NCI-H2227 (cell line): ENCODE data around the gene CXCR5.
"Not testable (repeated sequence)": the region's sequence is repeated elsewhere in the genome, so short reads cannot be mapped to it uniquely, and the experiment has no call there.

Experiments used
- DNase-seq: peaks from one replicate; lab custom pipeline; 2025; ENCODE audit not compliant: unreplicated experiment; lab: John Stamatoyannopoulos, UW

Gene CXCR5

GRCh38 chr11:118883368-118884071, at the start of gene CXCR5:
TSS of gene CXCR5 (plus strand) at chr11:118883892. CDS start at chr11:118883942, 50 bp downstream.
- no peak for DNase-seq

- DNase-seq: no peak
Observed at GRCh38 chr11:118834427-118835028, 49.2 kb upstream of the CXCR5 start.

- no peak for DNase-seq
Observed at GRCh38 chr11:118837868-118838267, 45.8 kb upstream of the CXCR5 start.

DNA sequence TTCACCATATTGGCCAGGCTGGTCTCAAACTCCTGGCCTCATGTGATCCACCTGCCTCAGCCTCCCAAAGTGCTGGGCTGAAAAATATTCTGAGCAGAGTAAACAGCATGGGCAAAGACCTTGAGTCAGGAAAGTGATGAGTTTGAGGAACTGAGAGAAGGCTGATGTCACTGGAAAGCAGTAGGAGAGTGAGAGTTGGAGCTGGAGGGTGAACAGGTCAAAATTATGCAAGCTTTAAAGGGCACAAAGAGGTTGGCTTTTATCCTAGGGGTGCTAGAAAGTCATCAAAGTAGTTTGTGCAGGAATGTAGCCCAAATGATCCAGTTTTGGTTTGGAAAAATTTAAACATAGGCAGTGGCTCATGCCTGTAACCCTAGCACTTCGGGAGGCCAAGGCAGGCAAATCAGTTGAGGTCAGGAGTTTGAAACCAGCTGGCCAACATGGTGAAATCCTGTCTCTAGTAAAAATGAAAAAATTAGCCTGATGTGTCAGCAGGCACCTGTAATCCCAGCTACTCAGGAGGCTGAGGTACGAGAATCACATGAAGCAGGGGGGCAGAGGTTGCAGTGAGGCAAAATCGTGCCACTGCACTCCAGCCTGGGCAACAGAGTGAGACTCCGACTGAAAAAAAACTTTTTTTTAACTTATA, 44.7 kb upstream of the CXCR5 start:
- DNase-seq: no peak

GRCh38 chr11:118841469-118842242, 42.0 kb upstream of the CXCR5 start:
- DNase-seq: no peak

DNA sequence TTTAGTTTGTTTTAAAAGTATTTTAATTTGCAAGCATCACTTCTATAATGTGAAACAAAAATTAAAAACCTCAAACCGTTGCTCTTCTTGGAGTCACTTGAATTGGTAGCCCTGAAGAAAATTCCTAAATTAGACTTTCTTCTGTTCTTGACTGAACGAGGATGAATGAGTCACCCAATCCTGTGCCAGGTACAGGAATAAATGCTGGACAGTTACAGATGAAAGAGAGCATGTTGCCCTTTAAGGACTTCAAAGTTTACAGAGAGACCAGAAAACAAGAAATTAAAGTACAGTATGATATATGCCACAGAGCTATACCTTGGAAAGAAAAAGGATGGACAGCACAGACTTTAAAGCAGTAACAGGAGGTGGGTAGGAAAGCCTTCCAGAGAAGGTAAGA, 41.3 kb upstream of the CXCR5 start:
- no peak for DNase-seq

GRCh38 chr11:118842843-118843242, 40.8 kb upstream of the CXCR5 start:
- DNase-seq: not testable (repeated sequence)

- DNase-seq: no peak
Observed at GRCh38 chr11:118843565-118843964, 40.1 kb upstream of the CXCR5 start.

DNA sequence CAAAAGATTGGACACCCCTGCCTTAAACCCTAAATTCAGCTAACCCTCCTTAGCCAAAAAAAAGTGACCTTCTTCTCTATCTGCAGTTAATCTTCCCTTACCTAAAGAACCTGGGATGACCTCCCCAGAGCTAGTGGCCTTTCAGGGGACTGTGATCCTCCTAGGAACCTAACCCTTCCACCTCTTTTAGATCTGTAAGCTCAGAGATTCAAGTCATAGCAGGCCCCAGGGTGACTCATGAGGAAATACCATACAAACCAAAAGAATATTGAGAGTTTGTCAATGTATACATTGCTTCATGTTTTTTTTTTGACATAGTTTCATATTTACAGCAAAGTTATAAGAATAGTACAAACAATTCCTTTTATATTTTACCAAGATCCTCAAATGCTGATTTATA, 38.3 kb upstream of the CXCR5 start:
- no peak for DNase-seq

DNA sequence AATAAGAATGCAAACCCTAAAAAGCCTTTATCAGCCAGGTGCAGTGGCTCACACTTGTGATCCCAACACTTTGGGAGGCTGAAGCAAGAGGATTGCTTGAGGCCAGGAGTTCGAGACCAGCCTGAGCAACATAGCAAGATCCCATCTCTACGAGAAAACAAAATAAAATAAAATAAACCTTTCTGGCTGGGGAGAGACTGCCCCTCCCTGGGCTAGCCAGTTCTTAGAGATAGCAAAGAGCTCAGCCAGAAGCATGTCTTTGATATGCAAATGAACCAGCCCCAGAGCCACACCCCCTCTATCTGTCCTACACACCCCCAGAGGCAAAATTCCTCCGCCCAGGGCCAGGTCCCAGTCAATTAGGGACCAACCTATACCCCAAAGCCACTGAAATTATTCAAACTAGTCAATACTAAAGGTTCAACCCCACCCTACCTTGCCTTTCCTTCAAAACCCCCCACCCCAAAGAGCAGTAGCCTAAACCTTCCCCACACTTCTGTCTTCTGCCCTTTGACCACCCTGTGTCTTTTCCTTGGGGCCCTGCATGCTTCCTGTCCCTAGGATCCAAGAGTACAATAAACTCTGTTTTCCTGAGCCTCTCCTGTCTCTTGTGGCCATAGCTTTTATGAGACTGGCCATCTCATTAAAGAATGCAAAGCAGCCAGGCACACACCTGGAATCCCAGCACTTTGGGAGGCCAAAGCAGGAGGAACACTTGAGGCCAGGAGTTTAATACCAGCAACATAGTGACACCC, 37.3 kb upstream of the CXCR5 start:
- no peak for DNase-seq

DNA sequence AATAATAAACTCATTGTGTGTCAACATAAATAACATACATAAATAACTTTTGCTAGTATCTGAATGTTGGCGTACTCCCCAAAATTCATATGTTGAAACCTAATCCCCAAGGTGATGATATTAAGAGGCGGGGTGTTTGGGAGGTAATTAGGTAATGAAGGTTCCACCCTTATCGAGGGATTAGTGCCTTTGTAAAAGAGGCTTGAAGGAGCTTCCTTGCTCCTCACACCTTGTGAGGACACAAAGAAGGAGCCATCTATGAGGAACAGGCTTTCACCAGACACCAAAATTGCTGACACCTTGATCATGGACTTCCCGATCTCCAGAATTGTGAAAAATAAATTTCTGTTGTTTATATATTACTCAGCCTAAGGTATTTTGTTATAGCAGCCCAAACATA, 33.9 kb upstream of the CXCR5 start:
- no peak for DNase-seq

- DNase-seq: no peak
Observed at GRCh38 chr11:118851970-118852369, 31.7 kb upstream of the CXCR5 start.

GRCh38 chr11:118853678-118854077, 30.0 kb upstream of the CXCR5 start:
- DNase-seq: no peak

DNA sequence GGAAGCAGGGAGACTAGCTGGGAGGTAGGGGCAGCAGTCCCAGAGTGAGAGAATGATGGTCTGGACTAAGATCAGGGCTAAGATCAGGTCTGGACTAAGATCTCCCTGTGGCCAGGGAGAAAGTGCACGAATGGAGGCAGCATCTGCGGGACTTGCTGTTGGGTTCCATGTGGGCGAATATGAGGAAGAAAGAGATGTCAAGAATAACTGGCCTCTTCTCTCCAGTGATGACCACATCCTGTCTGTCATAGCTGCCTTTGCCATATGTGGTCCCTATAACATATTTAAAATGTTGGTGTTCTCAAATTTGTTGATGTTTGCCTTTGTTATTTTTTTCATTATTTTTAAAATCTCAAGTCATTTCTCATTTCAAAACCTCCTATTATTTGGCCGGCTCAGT, 27.4 kb upstream of the CXCR5 start:
- no peak for DNase-seq

DNA sequence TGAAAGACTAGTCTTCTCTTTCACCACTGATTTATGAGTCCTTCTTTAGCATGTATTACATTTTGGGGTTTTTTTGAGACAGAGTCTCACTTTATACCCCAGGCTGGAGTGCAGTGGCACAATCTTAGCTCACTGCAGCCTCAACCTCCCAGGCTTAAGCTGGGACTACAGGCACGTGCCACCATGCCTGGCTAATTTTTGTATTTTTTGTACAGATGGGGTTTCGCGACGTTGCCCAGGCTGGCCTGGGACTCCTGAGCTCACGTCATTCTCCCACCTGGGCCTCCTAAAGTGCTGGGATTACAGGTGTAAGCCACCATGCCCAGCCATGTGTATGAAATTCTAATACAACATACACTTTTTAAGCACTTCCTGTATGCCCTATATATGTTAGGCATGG, 26.3 kb upstream of the CXCR5 start:
- no peak for DNase-seq

GRCh38 chr11:118859973-118860372, 23.7 kb upstream of the CXCR5 start:
- no peak for DNase-seq

- no peak for DNase-seq
Observed at GRCh38 chr11:118868659-118869058, 15.0 kb upstream of the CXCR5 start.

DNA sequence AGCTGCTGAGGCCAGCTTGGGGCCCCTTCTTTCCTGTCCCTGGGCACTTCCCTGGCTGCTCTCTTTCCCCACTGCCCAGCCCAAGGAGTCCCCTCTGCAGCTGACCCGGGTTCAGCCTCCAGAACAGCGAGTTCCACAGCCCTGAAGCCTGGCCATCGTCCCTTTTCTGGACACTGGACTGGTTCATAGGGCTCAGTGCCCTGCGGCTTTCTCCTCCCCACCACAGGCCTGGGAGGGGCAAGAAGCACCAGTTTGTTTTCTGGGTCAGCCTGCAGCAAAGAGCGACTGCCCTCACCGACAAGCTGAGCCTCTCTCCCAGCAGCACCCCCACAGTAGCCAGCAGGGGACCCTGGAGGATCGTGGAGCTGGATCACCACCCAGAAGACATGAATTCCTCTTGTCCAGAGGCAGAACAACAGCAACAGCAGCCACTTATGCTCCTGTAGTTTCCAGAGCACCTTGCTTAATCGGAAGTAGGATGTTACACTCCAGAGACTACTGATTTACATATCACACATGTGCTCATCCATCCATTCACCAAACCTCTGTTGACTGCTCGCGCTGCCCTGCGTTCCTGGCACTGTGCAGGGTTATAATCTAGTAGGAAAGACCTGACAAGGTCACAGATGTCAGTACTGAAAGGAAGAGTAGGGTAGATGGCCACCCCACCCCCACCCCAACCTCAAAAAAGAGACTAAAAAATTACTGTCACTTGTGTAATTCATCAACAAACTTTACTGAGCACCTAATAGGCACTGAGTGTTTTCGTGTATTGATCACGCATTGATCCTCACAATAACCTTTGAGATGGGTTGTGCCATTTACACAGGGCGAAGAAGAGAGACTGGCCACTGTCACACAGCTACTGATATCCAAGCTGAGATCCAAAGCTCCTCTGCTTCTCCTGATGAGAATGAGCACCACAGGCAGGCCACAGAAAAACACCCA, 13.0 kb upstream of the CXCR5 start:
- DNase-seq: no peak

GRCh38 chr11:118872403-118872821, 11.3 kb upstream of the CXCR5 start:
- no peak for DNase-seq

DNA sequence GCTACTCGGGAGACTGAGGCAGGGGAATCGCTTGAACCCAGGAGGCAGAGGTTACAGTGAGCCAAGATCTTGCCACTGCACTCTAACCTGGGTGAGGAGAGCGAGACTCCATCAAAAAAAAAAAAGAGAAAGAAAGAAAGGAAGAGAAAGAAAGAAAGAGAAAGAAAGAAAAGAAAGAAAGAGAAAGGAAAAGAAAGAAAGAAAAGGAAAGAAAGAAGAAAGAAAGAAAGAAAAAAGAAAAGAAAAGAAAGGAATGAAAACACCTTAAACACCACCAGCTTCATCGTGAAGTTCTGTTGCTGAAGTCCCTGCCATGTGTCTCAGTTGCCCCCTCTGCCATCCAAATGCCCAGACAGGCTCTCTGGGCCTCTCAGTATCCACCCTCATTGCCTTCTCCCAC, 9.9 kb upstream of the CXCR5 start:
- no peak for DNase-seq
